ENCODE data around the gene PCTP.

PCTP gene

DNA sequence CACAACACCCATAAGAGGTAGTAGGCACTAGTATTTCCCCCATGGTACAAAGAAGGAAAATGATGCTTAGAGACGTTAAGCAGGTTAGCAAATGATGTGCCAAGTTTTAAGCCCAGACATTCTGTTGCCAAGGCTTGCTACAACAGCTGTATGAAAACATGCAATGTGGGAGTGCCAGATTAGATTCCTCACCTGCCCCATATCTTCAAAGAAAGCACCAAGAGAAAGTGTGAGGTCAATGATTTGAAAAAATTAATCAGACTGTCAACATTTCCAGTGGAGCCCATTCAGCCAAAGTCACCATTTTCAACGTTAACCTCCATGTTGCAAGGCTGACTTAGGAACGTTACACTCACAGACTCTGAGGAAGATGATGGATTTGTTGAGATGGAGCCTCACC, 61.5 kb downstream of the PCTP start:
- DNase-seq = no peak

DNA sequence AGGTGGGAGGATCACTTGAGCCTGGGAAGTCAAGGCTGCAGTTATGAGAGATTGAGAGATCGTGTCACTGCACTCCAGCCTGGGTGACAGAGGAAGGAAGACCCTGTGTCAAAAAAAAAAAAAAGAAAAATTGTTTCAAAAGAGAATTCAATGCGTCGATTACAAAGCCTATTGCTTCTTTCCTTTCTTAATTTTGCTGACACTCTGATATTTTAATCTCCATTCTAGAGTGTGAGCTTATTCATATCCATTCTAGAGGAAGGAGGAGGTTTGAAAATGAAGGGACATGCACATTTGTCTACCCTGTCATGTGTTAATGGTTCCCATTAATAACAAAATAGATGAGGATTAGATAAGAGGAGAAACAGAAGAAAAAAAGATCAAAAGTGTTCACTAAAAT, 63.1 kb downstream of the PCTP start:
- no peak for DNase-seq

DNA sequence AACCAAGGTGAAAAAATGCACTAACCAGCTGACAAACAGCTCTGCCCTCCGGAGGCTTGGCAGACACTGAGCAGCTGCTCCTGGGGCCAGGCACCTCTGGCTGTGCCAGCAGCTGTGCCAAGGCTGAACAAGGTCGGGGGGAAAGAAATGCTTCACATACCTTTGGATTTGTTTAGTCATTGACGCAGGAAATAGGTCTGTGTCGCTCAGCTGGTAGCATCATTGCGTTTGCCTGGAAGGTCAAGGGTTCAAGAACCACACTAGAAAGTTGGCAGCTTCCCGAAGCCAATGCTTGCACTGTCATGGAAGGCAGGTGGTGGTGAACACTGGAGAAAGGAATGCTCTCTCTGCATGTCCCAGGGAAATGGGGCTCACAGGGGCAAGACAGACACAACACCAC, 63.5 kb downstream of the PCTP start:
- no peak for DNase-seq

DNA sequence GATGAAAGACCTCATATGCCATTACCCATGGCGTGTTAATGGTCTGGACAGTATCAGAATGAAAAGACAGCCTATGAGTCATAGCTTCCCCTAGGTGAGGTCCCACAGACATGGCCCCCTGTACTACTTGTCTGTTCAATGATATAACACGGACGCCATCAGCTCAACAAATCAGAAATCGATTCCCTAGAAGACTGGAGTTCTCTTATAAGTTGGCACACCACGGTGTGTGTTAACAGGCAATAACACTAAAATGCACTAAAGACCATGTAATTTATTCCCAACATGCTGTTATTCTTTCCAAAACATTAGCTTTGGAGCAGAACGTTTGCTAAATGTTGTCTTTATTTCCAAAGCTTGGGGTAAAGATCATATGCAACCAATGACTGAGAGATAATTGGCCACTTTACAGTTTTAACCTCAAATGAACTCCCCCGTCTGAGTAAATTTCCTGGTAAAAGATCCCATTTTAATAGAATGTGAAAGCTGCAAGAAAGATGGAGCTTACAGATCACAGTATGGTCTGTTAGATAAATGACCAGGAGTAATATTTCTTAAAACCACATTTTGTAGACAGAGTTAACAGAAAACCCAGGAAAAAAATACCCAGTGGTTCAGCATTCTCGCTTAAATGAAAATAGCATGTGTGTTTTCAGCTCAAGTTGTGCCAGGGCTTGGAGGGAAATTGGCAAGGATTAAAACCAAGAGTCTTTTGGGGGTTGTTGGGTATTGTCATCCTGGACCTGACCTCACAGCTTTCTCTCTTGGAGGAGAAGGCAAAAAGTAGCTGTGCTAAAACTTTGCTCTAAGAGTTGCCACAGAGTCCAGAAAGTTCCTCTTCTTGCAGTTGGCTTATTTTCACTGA, 65.9 kb downstream of the PCTP start:
- DNase-seq = no peak

DNA sequence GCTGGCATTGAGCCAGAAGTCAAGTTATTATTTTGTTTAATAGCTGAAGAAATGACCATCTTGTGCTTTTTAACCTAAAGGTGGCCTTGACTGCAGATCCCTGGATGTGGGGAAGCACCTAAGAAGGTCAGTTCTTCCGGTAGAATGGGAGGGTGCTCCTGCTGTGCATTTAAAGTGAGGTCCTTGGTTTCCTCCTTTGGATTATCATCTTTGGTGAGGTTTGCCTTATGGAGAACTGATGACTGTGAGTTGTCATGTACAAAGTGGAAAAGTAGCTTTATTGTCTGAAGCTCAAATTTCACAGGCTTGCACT, 66.5 kb downstream of the PCTP start:
- DNase-seq = no peak

DNA sequence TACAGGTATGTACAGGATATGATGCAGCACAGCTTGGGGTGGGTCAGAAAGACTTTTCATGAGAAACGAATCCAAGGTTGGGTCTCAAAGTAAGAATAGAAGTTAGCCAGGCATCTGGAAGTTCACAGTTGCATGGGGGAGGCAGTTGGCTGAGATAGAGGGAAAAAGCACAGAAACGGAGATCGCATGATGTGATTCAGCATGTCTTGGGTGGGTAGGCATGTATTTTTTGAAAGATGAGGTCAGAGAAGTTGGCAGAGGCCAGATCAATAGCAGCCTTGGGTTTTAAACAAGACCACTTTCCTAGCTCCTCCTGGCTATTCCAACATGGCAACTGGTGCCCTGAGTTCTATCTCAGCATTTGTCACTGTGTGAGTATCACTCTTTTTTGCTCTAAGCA, 67.2 kb downstream of the PCTP start:
- DNase-seq = no peak

DNA sequence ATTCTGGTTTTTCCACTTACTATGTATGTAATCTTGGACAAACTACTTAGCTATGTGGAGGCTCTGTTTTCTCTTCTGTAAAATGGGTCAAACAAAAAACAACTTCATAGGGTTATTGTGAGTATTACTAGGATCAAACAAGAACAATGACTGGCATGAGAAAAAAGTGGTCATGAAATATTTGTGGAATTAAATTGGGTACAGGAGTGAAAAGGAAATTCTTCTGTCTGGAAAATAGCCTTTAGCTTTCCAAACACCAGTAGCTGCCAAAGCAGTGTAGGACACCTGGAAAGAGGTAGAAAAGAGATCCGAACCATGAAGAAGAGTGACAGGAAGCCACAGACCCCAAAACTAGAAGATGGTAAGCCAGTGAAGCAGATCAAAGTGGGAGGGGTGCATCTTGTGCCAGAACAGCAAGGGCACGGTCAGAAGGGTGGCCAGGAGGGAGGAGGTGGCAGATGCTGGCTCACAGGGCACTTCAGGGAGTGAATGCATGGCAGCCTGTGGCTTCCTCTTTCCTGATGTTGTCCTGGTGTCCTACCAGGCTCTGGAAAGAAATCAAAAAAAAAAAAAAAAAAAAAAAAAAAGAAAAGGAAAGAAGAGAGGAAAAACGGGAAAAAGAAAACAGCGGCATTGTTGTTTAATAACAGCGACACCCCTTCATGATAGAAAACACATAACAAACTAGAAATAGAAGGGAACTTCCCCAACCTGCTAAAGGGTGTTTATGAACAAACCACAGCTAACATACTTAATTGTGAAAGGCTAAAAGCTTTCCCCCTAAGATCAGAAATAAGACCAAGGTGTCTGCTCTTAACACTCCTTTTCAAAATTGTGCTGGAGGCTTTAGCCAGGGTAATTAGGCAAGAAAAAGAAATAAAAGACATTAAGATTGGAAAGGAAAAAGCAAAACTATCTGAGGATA, 67.9 kb downstream of the PCTP start:
- DNase-seq = no peak

DNA sequence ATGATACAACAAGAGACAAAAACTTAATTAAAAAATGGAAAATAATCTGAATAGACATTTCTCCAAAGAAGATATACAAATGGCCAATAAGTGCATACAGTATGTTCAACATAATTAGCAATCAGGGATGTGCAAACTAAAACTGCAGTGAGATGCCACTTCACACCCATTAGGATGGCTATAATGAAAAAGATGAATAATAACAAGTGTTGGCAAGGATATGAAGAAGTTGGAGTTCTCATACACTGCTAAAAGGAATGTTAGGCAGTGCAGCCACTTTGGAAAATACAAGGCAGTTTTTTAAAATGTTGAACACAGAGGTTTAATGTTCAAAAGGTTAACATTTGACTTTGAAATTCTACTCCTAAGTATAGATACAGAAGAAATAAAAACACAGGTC, 69.8 kb downstream of the PCTP start:
- DNase-seq = no peak

DNA sequence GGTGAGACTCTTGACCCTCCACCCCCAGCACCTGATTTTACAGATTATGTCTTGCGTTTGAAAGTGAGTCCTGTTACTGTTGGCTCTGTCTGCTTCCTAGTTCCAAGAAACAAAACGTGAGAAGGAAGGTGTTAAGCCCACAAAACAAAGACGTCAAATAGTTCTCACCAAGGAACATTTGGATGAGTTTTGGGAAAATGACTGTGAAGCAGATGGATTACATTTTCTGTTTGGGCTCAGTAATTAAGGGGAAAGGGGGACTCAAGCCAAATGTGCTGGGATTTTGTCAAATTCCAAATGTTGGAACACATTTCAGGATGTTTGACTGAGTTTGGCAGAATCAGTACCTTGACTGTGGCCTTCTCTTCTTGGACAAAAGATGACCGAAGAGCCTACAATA, 71.2 kb downstream of the PCTP start:
- DNase-seq = no peak

DNA sequence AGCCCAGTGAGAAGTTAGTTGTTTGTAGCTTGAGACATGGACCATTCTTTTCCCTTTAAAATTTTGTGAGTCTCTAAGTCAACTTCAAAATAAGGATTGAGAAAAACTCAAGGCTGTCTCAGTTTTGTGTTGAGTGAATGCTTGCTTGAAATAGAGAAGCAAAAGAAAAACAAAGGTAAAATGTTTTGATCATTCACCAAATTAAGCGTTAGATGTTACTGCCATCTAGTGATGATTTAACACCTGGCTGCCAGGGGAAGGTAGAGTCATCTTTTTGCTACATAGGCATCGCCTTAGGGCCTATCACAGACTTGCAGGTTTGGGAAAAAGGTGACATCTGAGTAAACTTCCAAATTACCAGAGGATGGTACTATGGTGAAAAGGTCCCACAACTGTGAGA, 74.4 kb downstream of the PCTP start:
- DNase-seq = peak in 1 of 2 experiments; percentile 22

All from NCI-H1930 (cell line).